ENCODE measurements around the gene COQ8A. TPM values are rescaled to one million over a fixed set of nuclear protein-coding genes. Genes with fewer than 3 reads are reported as not detected.

COQ8A gene
- total RNA-seq, 2 experiments from 2014 or later = 25.3 to 27.2 TPM

DNA sequence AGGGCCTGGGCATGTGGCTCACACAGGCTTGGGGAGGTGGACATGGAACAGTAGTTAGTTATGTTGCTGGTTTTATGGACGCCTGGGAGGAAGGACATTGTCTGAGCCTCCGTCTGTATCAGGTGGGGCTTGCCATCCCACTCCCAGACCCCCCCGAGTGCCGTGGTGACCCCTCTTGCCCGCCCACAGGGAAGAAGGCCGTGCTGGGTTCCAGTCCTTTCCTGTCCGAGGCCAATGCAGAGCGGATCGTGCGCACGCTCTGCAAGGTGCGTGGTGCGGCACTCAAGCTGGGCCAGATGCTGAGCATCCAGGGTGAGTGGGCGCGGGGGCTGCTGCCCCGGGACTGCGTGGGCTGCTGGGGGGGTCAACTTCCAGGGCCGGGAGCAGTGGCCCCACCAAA is 41.7 kb downstream of the COQ8A start:
- no peak for TF ChIP-seq CTCF (IDR thresholded peaks at IDR 0.05)
- no peaks in the 10 kb centered on the region for H3K4me1 Mint-ChIP-seq (ENCODE audit: low read depth)
- peaks cover 11% of the 10 kb centered on the region for H3K36me3 Mint-ChIP-seq (ENCODE audit: low read depth)
- no peak overlapping the region for H3K4me3 Mint-ChIP-seq
- DNase-seq (no peak), ATAC-seq (no peak)
- H3K9me3 Mint-ChIP-seq = no peaks in the 10 kb centered on the region
- H3K27ac Mint-ChIP-seq = no peak overlapping the region
- H3K27me3 Mint-ChIP-seq = no peaks in the 10 kb centered on the region
- ChIA-PET POLR2A (interaction anchor here (0.6 kb wide), 1 partner anchor 18 kb away, joined by 3 read pairs; no protein-coding TSS in a partner anchor), CTCF (no interaction called here)
- intact Hi-C loops (cut with micrococcal nuclease) = no loop called here

GRCh38 chr1:226982451-226983177 is 42.5 kb downstream of the COQ8A start:
- Mint-ChIP-seq H3K4me3 (no peak overlapping the region), H3K27me3 (no peaks in the 10 kb centered on the region), H3K36me3 (ENCODE audit: low read depth) (peaks cover 11% of the 10 kb centered on the region), H3K4me1 (ENCODE audit: low read depth) (no peaks in the 10 kb centered on the region), H3K27ac (no peak overlapping the region), H3K9me3 (no peaks in the 10 kb centered on the region)
- TF ChIP-seq CTCF (IDR thresholded peaks at IDR 0.05) = no peak
- intact Hi-C loops (cut with micrococcal nuclease) = no loop called here
- DNase-seq = no peak
- no peak for ATAC-seq
- ChIA-PET CTCF (no interaction called here), POLR2A (interaction anchor here (0.6 kb wide), 1 partner anchor 18 kb away, joined by 3 read pairs; no protein-coding TSS in a partner anchor)

- Mint-ChIP-seq H3K27me3 (no peaks in the 10 kb centered on the region), H3K36me3 (ENCODE audit: low read depth) (peaks cover 11% of the 10 kb centered on the region), H3K27ac (no peak overlapping the region), H3K9me3 (no peaks in the 10 kb centered on the region), H3K4me3 (no peak overlapping the region), H3K4me1 (ENCODE audit: low read depth) (no peaks in the 10 kb centered on the region)
- ChIA-PET POLR2A (no interaction called here), CTCF (interaction anchor here (0.7 kb wide), 1 partner anchor 43 kb away, joined by 3 read pairs; the partner anchor contains the start of gene COQ8A)
- no peak for DNase-seq
- intact Hi-C loops (cut with micrococcal nuclease) = no loop called here
- TF ChIP-seq CTCF (IDR thresholded peaks at IDR 0.05) = no peak
- no peak for ATAC-seq
These were observed 43.3 kb downstream of the COQ8A start for GRCh38 chr1:226983247-226983991.

DNA sequence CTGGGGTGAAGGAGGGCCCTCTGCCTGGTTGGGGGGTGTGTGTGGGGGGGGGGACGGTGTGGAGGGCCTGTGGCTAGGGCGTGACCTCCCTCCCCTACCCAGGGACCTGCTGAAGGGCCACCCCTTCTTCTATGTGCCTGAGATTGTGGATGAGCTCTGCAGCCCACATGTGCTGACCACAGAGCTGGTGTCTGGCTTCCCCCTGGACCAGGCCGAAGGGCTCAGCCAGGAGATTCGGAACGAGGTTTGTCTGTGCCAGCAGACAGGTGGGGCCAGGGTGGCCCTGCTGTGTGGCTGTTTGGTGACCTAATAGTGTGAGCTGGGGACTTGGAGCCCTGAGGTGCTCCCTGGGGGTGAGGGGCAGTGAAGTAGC is 43.9 kb downstream of the COQ8A start:
- POLR2A ChIA-PET = interaction anchor here (0.7 kb wide), 1 partner anchor 450 kb away, joined by 3 read pairs; no protein-coding TSS in a partner anchor
- ATAC-seq (no peak), DNase-seq (no peak)
- TF ChIP-seq CTCF (IDR thresholded peaks at IDR 0.05) = no peak
- peaks cover 5% of the 10 kb centered on the region for H3K4me1 Mint-ChIP-seq (ENCODE audit: low read depth)
- intact Hi-C loops (cut with micrococcal nuclease) = no loop called here
- H3K27ac Mint-ChIP-seq = no peak overlapping the region
- no peaks in the 10 kb centered on the region for H3K9me3 Mint-ChIP-seq
- H3K36me3 Mint-ChIP-seq (ENCODE audit: low read depth) = peaks cover 11% of the 10 kb centered on the region
- CTCF ChIA-PET = interaction anchor here (0.7 kb wide), 1 partner anchor 44 kb away, joined by 3 read pairs; the partner anchor contains the start of gene COQ8A
- no peaks in the 10 kb centered on the region for H3K27me3 Mint-ChIP-seq
- no peak overlapping the region for H3K4me3 Mint-ChIP-seq

All from activated CD8-positive, alpha-beta T cell treated with anti-CD3 and anti-CD28 coated beads for 36 hours (primary cell).